GM12891 (cell line): ENCODE data around the gene PI4KA.

Source experiments
- PAX5 ChIP-seq: IDR thresholded peaks from 2 replicates; pipeline ENCODE4 v1.6.1; 2011; ENCODE audit warnings: low read length, moderate library complexity, mild to moderate bottlenecking; ENCODE audit not compliant: insufficient read depth, severe bottlenecking
- POLR2A ChIP-seq: IDR thresholded peaks from 2 replicates; pipeline ENCODE4 v1.6.1; 2011; ENCODE audit warnings: low read depth, low read length, control low read depth
- POLR2AphosphoS5 ChIP-seq: IDR thresholded peaks from 2 replicates; pipeline ENCODE4 v1.6.1; 2011; ENCODE audit warnings: low read depth, low read length, control low read depth
- POU2F2 ChIP-seq: IDR thresholded peaks from 2 replicates; pipeline ENCODE4 v1.6.1; 2011; ENCODE audit warnings: low read depth, mild to moderate bottlenecking, control low read depth, low read length, moderate library complexity
- SPI1 ChIP-seq: IDR thresholded peaks from 2 replicates; pipeline ENCODE4 v1.6.1; 2011; ENCODE audit warnings: low read depth, low read length, control low read depth
- TAF1 ChIP-seq: IDR thresholded peaks from 2 replicates; pipeline ENCODE4 v1.6.1; 2011; ENCODE audit warnings: low read depth, low read length, control low read depth

DNA sequence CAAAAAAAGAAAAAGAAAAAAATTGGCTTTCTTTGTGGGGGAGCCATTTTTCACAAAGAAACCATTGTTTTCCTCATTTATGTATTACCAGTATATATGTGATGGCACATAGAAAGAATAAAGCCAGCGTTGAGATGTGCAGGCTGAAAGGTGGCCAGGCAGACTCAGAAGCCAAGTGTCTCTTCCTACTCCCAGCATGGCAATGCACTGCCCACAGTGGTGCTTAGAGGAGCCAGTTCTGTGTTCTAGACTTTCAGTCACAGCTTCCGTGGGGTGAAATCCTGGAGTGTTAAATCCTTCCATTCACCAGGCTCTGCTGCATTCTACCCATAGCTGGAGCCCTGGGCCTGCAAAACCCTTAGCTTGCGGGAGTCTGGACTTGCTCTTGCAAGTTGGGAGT lies 19.1 kb upstream of the PI4KA start:
- TF ChIP-seq POLR2A (no peak), POU2F2 (no peak), POLR2AphosphoS5 (no peak), PAX5 (no peak), TAF1 (no peak), SPI1 (no peak)
